Astrocyte of the spinal cord (primary cell): ENCODE results near the gene PPP1R18.

Experiments
- DNase-seq: peaks from one replicate; pipeline ENCODE4 v3.0.0; 2011; ENCODE audit warnings: low read depth, low spot score
- H3K4me3 ChIP-seq: 2 replicates; pipeline ENCODE4 v1.5.1; 2011; ENCODE audit warnings: low read depth, mild to moderate bottlenecking, low read length, moderate library complexity
- in situ Hi-C: cut with HindIII; loops from 2 replicates; pipeline ENCODE4 v1.10.0; 2017; ENCODE audit warnings: low sequenced_read_pairs
- TF ChIP-seq, protein P1 (sequence below): IDR thresholded peaks from 2 replicates; pipeline ENCODE4 v1.5.1; 2012; ENCODE audit warnings: low read depth, mild to moderate bottlenecking, low read length, inconsistent platforms

PPP1R18 gene

DNA sequence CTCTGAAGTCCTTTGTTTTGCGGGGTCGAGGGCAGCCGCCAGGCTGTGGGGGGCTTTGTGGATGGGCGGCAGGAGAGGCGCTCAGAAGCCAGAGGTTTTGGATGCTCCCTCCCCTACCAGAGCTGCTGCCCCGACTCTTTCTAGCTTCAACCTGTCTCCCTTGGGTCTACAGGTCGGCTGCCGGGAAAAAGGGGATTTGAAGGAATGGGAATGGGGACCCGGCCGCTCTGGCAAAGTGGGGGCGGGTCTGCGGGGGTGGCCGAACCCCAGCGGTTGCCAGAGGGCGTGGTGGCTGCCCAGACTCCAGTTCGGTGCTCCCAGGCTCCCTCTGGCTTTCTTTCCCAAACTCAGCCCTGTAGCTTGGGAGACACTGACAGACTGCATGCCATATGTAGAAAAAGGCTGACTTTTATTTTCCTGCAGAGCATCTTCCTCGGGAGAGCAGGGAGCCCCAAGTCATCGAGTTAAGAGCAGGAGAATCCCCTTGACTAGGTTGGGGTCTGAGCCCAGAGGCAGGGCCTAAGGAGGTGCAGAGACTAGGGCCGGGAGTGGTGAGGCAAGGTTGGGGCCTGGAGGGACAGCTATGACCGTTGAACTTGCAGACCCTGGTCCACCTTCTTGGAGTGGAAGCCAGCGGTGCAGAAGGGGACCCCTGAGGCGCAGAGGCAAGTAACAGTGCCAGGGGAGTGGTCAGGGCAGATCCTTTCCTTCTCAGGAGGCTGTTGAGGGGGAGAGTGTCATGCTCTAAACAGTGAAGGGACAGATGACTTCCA lies 1.4 kb upstream of the PPP1R18 start:
- in situ Hi-C loops, result no loop called here
- DNase-seq, result peak; percentile 45
- peak overlapping the region; percentile 87 for H3K4me3 ChIP-seq
- TF ChIP-seq, protein P1, sequence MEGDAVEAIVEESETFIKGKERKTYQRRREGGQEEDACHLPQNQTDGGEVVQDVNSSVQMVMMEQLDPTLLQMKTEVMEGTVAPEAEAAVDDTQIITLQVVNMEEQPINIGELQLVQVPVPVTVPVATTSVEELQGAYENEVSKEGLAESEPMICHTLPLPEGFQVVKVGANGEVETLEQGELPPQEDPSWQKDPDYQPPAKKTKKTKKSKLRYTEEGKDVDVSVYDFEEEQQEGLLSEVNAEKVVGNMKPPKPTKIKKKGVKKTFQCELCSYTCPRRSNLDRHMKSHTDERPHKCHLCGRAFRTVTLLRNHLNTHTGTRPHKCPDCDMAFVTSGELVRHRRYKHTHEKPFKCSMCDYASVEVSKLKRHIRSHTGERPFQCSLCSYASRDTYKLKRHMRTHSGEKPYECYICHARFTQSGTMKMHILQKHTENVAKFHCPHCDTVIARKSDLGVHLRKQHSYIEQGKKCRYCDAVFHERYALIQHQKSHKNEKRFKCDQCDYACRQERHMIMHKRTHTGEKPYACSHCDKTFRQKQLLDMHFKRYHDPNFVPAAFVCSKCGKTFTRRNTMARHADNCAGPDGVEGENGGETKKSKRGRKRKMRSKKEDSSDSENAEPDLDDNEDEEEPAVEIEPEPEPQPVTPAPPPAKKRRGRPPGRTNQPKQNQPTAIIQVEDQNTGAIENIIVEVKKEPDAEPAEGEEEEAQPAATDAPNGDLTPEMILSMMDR, result peak; percentile 38

GRCh38 chr6:30686908-30687658 lies 638 bp upstream of the PPP1R18 start:
- in situ Hi-C loops, result no loop called here
- TF ChIP-seq, protein P1, result no peak
- H3K4me3 ChIP-seq, result peak overlapping the region; percentile 87
- peak; percentile 98 for DNase-seq

- peak overlapping the region; percentile 87 for H3K4me3 ChIP-seq
- peak; percentile 18 for DNase-seq
- in situ Hi-C loops, result no loop called here
- TF ChIP-seq, protein P1, result peak; percentile 42
These were observed 1.1 kb downstream of the PPP1R18 start for GRCh38 chr6:30685157-30686008.

- DNase-seq, result peak; percentile 29
- in situ Hi-C loops, result no loop called here
- H3K4me3 ChIP-seq, result peak overlapping the region; percentile 87
- TF ChIP-seq, protein P1, result no peak
These were observed 1.9 kb downstream of the PPP1R18 start for GRCh38 chr6:30684386-30685156.

GRCh38 chr6:30683980-30684338 lies 2.5 kb downstream of the PPP1R18 start:
- in situ Hi-C loops, result no loop called here
- no peak for DNase-seq
- TF ChIP-seq, protein P1, result no peak
- peak overlapping the region; percentile 87 for H3K4me3 ChIP-seq
